Measurements from ENCODE around the gene CD84.
"Not testable (repeated sequence)": the region's sequence is repeated elsewhere in the genome, so short reads cannot be mapped to it uniquely, and the experiment has no call there.

DNA sequence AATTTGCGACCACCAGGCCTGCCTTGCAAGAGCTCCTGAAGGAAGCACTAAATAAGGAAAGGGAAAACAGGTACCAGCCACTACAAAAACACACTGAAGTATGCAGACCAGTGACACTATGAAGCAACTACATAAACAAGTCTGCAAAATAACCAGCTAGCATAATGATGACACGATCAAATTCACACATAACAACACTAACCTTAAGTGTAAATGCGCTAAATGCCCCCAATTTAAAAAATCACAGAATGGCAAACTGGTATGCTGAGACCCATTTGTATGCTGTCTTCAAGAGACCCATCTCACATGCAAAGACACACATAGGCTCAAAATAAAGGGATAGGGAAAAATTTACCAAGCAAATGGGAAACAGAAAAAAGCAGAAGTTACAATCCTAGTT is 19.9 kb downstream of the CD84 start:
- not testable (repeated sequence) for TF ChIP-seq POLR2AphosphoS5 (IDR thresholded peaks at IDR 0.05; ENCODE audit: insufficient read depth in 1 of 2, low read depth in 1 of 2)
- TF ChIP-seq, protein P1, sequence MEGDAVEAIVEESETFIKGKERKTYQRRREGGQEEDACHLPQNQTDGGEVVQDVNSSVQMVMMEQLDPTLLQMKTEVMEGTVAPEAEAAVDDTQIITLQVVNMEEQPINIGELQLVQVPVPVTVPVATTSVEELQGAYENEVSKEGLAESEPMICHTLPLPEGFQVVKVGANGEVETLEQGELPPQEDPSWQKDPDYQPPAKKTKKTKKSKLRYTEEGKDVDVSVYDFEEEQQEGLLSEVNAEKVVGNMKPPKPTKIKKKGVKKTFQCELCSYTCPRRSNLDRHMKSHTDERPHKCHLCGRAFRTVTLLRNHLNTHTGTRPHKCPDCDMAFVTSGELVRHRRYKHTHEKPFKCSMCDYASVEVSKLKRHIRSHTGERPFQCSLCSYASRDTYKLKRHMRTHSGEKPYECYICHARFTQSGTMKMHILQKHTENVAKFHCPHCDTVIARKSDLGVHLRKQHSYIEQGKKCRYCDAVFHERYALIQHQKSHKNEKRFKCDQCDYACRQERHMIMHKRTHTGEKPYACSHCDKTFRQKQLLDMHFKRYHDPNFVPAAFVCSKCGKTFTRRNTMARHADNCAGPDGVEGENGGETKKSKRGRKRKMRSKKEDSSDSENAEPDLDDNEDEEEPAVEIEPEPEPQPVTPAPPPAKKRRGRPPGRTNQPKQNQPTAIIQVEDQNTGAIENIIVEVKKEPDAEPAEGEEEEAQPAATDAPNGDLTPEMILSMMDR (IDR thresholded peaks at IDR 0.05) = not testable (repeated sequence)
